GM21737 (cell line): ENCODE results near the gene RAB40B.

Experiments
- ATAC-seq: cut with Tn5 transposase; IDR thresholded peaks from one replicate; pipeline ENCODE4 v1.9.1; 2021; ENCODE audit warnings: mild to moderate bottlenecking, moderate library complexity; ENCODE audit not compliant: unreplicated experiment

RAB40B gene

GRCh38 chr17:82716203-82717010 lies 17.9 kb upstream of the RAB40B start, which contains the start of gene FN3KRP:
FN3KRP (plus strand) TSS chr17:82716706; CDS start chr17:82716756, 50 bp downstream.
- peak; percentile 65 for ATAC-seq

GRCh38 chr17:82713071-82713723 lies 14.7 kb upstream of the RAB40B start:
- ATAC-seq, result no peak

- no peak for ATAC-seq
Measured at GRCh38 chr17:82710499-82711232, 12.2 kb upstream of the RAB40B start.

GRCh38 chr17:82709676-82710498 lies 11.4 kb upstream of the RAB40B start:
- ATAC-seq, result no peak

- ATAC-seq, result no peak
Measured at GRCh38 chr17:82709024-82709675, 10.7 kb upstream of the RAB40B start.

- no peak for ATAC-seq
Measured at GRCh38 chr17:82705756-82706155, 7.3 kb upstream of the RAB40B start.

GRCh38 chr17:82704886-82705285 lies 6.4 kb upstream of the RAB40B start:
- ATAC-seq, result no peak

GRCh38 chr17:82703935-82704865 lies 5.7 kb upstream of the RAB40B start:
- ATAC-seq, result no peak

- no peak for ATAC-seq
Measured at GRCh38 chr17:82703036-82703745, 4.7 kb upstream of the RAB40B start.

GRCh38 chr17:82702231-82702927 lies 3.9 kb upstream of the RAB40B start:
- no peak for ATAC-seq

- ATAC-seq, result no peak
Measured at GRCh38 chr17:82699551-82699950, 1.1 kb upstream of the RAB40B start.

- ATAC-seq, result peak; percentile 22
Measured at GRCh38 chr17:82698974-82699442, 510 bp upstream of the RAB40B start.

- ATAC-seq, result no peak
Measured at GRCh38 chr17:82697808-82698064, 762 bp downstream of the RAB40B start.

- no peak for ATAC-seq
Measured at GRCh38 chr17:82696916-82697807, 1.3 kb downstream of the RAB40B start.

- ATAC-seq, result no peak
Measured at GRCh38 chr17:82696259-82696658, 2.2 kb downstream of the RAB40B start.

- no peak for ATAC-seq
Measured at GRCh38 chr17:82694647-82695046, 3.9 kb downstream of the RAB40B start.
